Mesenchymal stem cell (in vitro differentiated cells and primary cell): ENCODE measurements around the gene RIMBP2.

Experiments
- DNase-seq: peaks from one replicate; pipeline ENCODE4 v3.0.0-alpha.2; 2013
- H2AFZ ChIP-seq: one replicate; pipeline ENCODE4 v1.6.1; 2013; ENCODE audit warnings: low read depth, mild to moderate bottlenecking, control low read depth, inconsistent platforms, low read length, moderate library complexity
- H2AK5ac ChIP-seq: 2 replicates; pipeline ENCODE4 v1.6.1; 2013; ENCODE audit warnings: low read length, moderate library complexity, mild to moderate bottlenecking, inconsistent platforms; ENCODE audit not compliant: severe bottlenecking
- H2BK120ac ChIP-seq: one replicate; pipeline ENCODE4 v1.6.1; 2013; ENCODE audit warnings: low read depth, mild to moderate bottlenecking, inconsistent platforms, low read length, moderate library complexity
- H2BK12ac ChIP-seq, 2 experiments: one replicate each; pipeline ENCODE4 v1.6.1; 2013; ENCODE audit warnings: inconsistent platforms in 2 of 2, low read length in 2 of 2, mild to moderate bottlenecking in 2 of 2, moderate library complexity in 2 of 2, control low read depth in 1 of 2
- H2BK15ac ChIP-seq: one replicate; pipeline ENCODE4 v1.6.1; 2013; ENCODE audit warnings: mild to moderate bottlenecking, low read depth, inconsistent platforms; ENCODE audit not compliant: poor library complexity, severe bottlenecking
- H2BK5ac ChIP-seq: 2 replicates; pipeline ENCODE4 v1.6.1; 2013; ENCODE audit warnings: low read depth, mild to moderate bottlenecking, low read length, control low read depth, inconsistent platforms; ENCODE audit not compliant: poor library complexity, severe bottlenecking
- H3K14ac ChIP-seq, 2 experiments: one replicate each; pipeline ENCODE4 v1.6.1; 2013; ENCODE audit warnings: inconsistent platforms in 2 of 2, low read length in 2 of 2, control low read depth in 1 of 2, mild to moderate bottlenecking in 1 of 2, moderate library complexity in 1 of 2
- H3K18ac ChIP-seq, 2 experiments: one replicate each; pipeline ENCODE4 v1.6.1; 2013; ENCODE audit warnings: inconsistent platforms in 2 of 2, low read length in 2 of 2, control low read depth in 1 of 2, low read depth in 1 of 2, mild to moderate bottlenecking in 1 of 2
- H3K23ac ChIP-seq, 2 experiments: one replicate each; pipeline ENCODE4 v1.6.1; 2013; ENCODE audit warnings: inconsistent platforms in 2 of 2, low read length in 2 of 2, mild to moderate bottlenecking in 2 of 2, moderate library complexity in 2 of 2, control low read depth in 1 of 2
- H3K27ac ChIP-seq: 2 replicates; pipeline ENCODE4 v1.5.1; 2013; ENCODE audit warnings: mild to moderate bottlenecking, moderate library complexity, low read length, control low read depth, inconsistent platforms; ENCODE audit not compliant: poor library complexity, severe bottlenecking
- H3K27me3 ChIP-seq, 2 experiments: 2 replicates each; pipeline versions ENCODE4 v1.6.1 to v1.7.0; 2013; ENCODE audit warnings: low read length in 2 of 2, mild to moderate bottlenecking in 2 of 2, moderate library complexity in 2 of 2, control low read depth in 1 of 2, inconsistent platforms in 1 of 2; ENCODE audit not compliant: control insufficient read depth in 1 of 2, insufficient read depth in 1 of 2
- H3K36me3 ChIP-seq, 2 experiments: 2 replicates each; pipeline versions ENCODE4 v1.6.1 to v1.7.0; 2013; ENCODE audit warnings: low read length in 2 of 2, control low read depth in 1 of 2, inconsistent platforms in 1 of 2, low read depth in 1 of 2, mild to moderate bottlenecking in 1 of 2; ENCODE audit not compliant: insufficient read depth in 2 of 2, control insufficient read depth in 1 of 2
- H3K4ac ChIP-seq, 2 experiments: one replicate each; pipeline ENCODE4 v1.6.1; 2013; ENCODE audit warnings: inconsistent platforms in 2 of 2, low read length in 2 of 2, mild to moderate bottlenecking in 2 of 2, moderate library complexity in 2 of 2, control low read depth in 1 of 2, low read depth in 1 of 2
- H3K4me1 ChIP-seq: 2 replicates; pipeline ENCODE4 v1.6.1; 2013; ENCODE audit warnings: low read depth, low read length, control low read depth; ENCODE audit not compliant: control insufficient read depth, insufficient read depth
- H3K4me2 ChIP-seq: 2 replicates; pipeline ENCODE4 v1.6.1; 2013; ENCODE audit warnings: low read length, mild to moderate bottlenecking, inconsistent platforms; ENCODE audit not compliant: poor library complexity, severe bottlenecking
- H3K4me3 ChIP-seq, 2 experiments: 2 replicates each; pipeline versions ENCODE4 v1.5.1 to v1.7.0; 2013; ENCODE audit warnings: low read length in 2 of 2, mild to moderate bottlenecking in 2 of 2, control low read depth in 1 of 2, low read depth in 1 of 2; ENCODE audit not compliant: insufficient read depth in 1 of 2
- H3K79me1 ChIP-seq: replicated peaks from 2 replicates; pipeline ENCODE4 v1.6.1; 2013; ENCODE audit warnings: mild to moderate bottlenecking, control low read depth, low read length, inconsistent platforms; ENCODE audit not compliant: poor library complexity, severe bottlenecking
- H3K9ac ChIP-seq: 2 replicates; pipeline ENCODE4 v1.7.0; 2013; ENCODE audit warnings: mild to moderate bottlenecking, low read length, moderate library complexity
- H3K9me3 ChIP-seq: 2 replicates; pipeline ENCODE4 v1.7.0; 2013; ENCODE audit warnings: mild to moderate bottlenecking, low read length; ENCODE audit not compliant: control insufficient read depth
- H4K8ac ChIP-seq: one replicate; pipeline ENCODE4 v1.6.1; 2013; ENCODE audit warnings: inconsistent platforms, mild to moderate bottlenecking, low read length, moderate library complexity
- H4K91ac ChIP-seq: one replicate; pipeline ENCODE4 v1.6.1; 2013; ENCODE audit warnings: mild to moderate bottlenecking, low read length, inconsistent platforms
- WGBS: methylation state at CpG from one replicate; pipeline ENCODE4 v1.1.7; 2013; ENCODE audit warnings: mixed read lengths; 5-methylcytosine and 5-hydroxymethylcytosine counted together

The RIMBP2 gene

GRCh38 chr12:130683811-130684210 lies 32.3 kb downstream of the RIMBP2 start:
- H3K4me2 ChIP-seq: no peak overlapping the region
- no peak overlapping the region for H2BK15ac ChIP-seq
- H3K4me3 ChIP-seq: no peak overlapping the region
- 33% methylated on average over 3 of the region's 3 CpGs for WGBS
- H3K4me1 ChIP-seq: no peaks in the 10 kb centered on the region
- no peak overlapping the region for H2BK12ac ChIP-seq
- no peak overlapping the region for H2BK5ac ChIP-seq
- H3K18ac ChIP-seq: no peak overlapping the region
- H3K36me3 ChIP-seq: no peaks in the 10 kb centered on the region
- H3K4ac ChIP-seq: no peak overlapping the region
- no peak overlapping the region for H2AK5ac ChIP-seq
- no peaks in the 10 kb centered on the region for H3K79me1 ChIP-seq
- no peaks in the 10 kb centered on the region for H3K9me3 ChIP-seq
- H3K14ac ChIP-seq: no peak overlapping the region
- no peak overlapping the region for H3K23ac ChIP-seq
- no peak overlapping the region for H2AFZ ChIP-seq
- H4K91ac ChIP-seq: no peak overlapping the region
- no peak for DNase-seq
- no peak overlapping the region for H4K8ac ChIP-seq
- H2BK120ac ChIP-seq: no peak overlapping the region
- H3K27me3 ChIP-seq: peaks cover 0 to 5% of the 10 kb centered on the region in 2 experiments
- H3K9ac ChIP-seq: no peak overlapping the region
- H3K27ac ChIP-seq: no peak overlapping the region

- H3K4ac ChIP-seq: no peak overlapping the region
- no peak overlapping the region for H2AK5ac ChIP-seq
- H4K8ac ChIP-seq: no peak overlapping the region
- H3K14ac ChIP-seq: no peak overlapping the region
- H3K4me3 ChIP-seq: no peak overlapping the region
- H4K91ac ChIP-seq: no peak overlapping the region
- H2AFZ ChIP-seq: no peak overlapping the region
- no peak overlapping the region for H3K9ac ChIP-seq
- H3K36me3 ChIP-seq: no peaks in the 10 kb centered on the region
- H3K9me3 ChIP-seq: no peaks in the 10 kb centered on the region
- no peak overlapping the region for H3K27ac ChIP-seq
- no peak overlapping the region for H2BK15ac ChIP-seq
- no peak for DNase-seq
- H3K27me3 ChIP-seq: peaks cover 0 to 5% of the 10 kb centered on the region in 2 experiments
- H3K23ac ChIP-seq: no peak overlapping the region
- 84% methylated on average over 7 of the region's 7 CpGs for WGBS
- H3K79me1 ChIP-seq: no peaks in the 10 kb centered on the region
- no peak overlapping the region for H2BK5ac ChIP-seq
- no peak overlapping the region for H3K4me2 ChIP-seq
- H3K4me1 ChIP-seq: no peaks in the 10 kb centered on the region
- H2BK120ac ChIP-seq: no peak overlapping the region
- no peak overlapping the region for H3K18ac ChIP-seq
- no peak overlapping the region for H2BK12ac ChIP-seq
Measured at GRCh38 chr12:130683080-130683479, 33.0 kb downstream of the RIMBP2 start.

GRCh38 chr12:130680451-130680990 lies 35.6 kb downstream of the RIMBP2 start:
- Histone ChIP-seq H3K4me1 (no peaks in the 10 kb centered on the region), H2BK15ac (no peak overlapping the region), H3K14ac (no peak overlapping the region), H3K27me3 (no peaks in the 10 kb centered on the region), H3K9ac (no peak overlapping the region), H4K8ac (no peak overlapping the region), H3K4me3 (no peak overlapping the region), H3K36me3 (no peaks in the 10 kb centered on the region), H3K4me2 (no peak overlapping the region), H3K9me3 (no peaks in the 10 kb centered on the region), H2BK12ac (no peak overlapping the region), H3K23ac (no peak overlapping the region), H2AFZ (no peak overlapping the region), H3K27ac (no peak overlapping the region), H3K18ac (no peak overlapping the region), H3K4ac (no peak overlapping the region), H2AK5ac (no peak overlapping the region), H4K91ac (no peak overlapping the region), H2BK5ac (no peak overlapping the region), H2BK120ac (no peak overlapping the region), H3K79me1 (no peaks in the 10 kb centered on the region)
- WGBS: 74% methylated on average over 15 of the region's 15 CpGs
- DNase-seq: no peak

GRCh38 chr12:130677957-130678558 lies 38.0 kb downstream of the RIMBP2 start:
- 81% methylated on average over 22 of the region's 23 CpGs for WGBS
- Histone ChIP-seq H3K4ac (no peak overlapping the region), H3K14ac (no peak overlapping the region), H3K36me3 (no peaks in the 10 kb centered on the region), H3K9me3 (peaks cover 4% of the 10 kb centered on the region), H2AK5ac (no peak overlapping the region), H3K4me2 (no peak overlapping the region), H3K23ac (no peak overlapping the region), H3K18ac (no peak overlapping the region), H3K4me3 (no peak overlapping the region), H2BK12ac (no peak overlapping the region), H2BK5ac (no peak overlapping the region), H2AFZ (no peak overlapping the region), H3K4me1 (no peaks in the 10 kb centered on the region), H2BK120ac (no peak overlapping the region), H2BK15ac (no peak overlapping the region), H3K79me1 (no peaks in the 10 kb centered on the region), H3K27ac (no peak overlapping the region), H3K27me3 (no peaks in the 10 kb centered on the region), H4K8ac (no peak overlapping the region), H3K9ac (no peak overlapping the region), H4K91ac (no peak overlapping the region)
- DNase-seq: no peak
